GM23338 (cell line): ENCODE results near the gene PSMG2.

Experiments used
- EZH2 ChIP-seq: fragments of 200-600 bp; sonication (generic); IDR thresholded peaks from one replicate; pipeline ENCODE4 v1.8.0; 2017; ENCODE audit warnings: antibody characterized with exemption, mild to moderate bottlenecking, low read depth; ENCODE audit not compliant: unreplicated experiment
- ZNF331 ChIP-seq: fragments of 250-450 bp; sonication (Bioruptor Pico); IDR thresholded peaks from 2 replicates; pipeline ENCODE4 v1.5.0; 2020; ENCODE audit warnings: low read depth, mild to moderate bottlenecking, moderate library complexity

DNA sequence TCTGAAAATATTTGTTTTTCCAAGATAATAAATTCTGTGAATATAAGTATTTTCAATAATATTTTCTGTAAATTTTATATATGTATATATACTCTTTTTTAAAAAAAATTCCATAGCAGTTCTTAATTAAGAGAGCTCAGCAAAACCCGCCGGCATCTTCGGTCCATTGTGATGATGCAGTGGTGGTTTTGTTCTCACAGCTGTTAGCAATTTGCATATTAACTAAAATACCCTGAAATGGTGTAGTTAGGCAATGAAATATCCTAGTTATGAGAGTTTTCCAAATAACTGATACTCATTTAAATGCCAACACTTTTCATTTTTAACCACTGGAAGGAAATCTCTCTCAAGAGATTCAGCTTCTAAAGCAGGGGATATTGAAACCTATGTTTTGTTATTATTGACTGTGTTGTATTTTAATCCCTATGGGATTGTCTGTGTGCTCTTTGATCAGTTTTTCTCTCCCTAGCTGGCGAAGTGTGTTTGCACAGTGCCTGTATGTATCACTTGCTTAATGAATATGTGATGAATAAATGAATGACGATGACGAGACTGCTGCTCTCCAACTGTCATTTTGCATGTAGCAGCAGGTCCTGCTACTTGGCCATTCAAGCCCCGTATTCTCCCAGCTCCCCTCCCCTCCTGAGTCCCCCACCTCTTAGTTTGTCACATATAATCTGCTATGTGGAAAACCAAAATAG lies 42.4 kb downstream of the PSMG2 start:
- no peak for TF ChIP-seq EZH2
- TF ChIP-seq ZNF331 (CRISPR knock-in tag): no peak
